Colonic mucosa (tissue), 4 donors: ENCODE results near the gene PRKN. TPM values are rescaled to one million over a fixed set of nuclear protein-coding genes. Genes with fewer than 3 reads are reported as not detected.

Source experiments
- DNase-seq: peaks from one replicate; pipeline ENCODE4 v3.0.0-alpha.2; 2020
- H3K27ac ChIP-seq: fragments of 200-600 bp; one replicate; pipeline ENCODE4 v1.8.0; 2021
- H3K27me3 ChIP-seq: fragments of 200-600 bp; one replicate; pipeline ENCODE4 v1.8.0; 2021
- H3K36me3 ChIP-seq: fragments of 200-600 bp; one replicate; pipeline ENCODE4 v1.8.0; 2021
- H3K4me1 ChIP-seq: fragments of 200-600 bp; one replicate; pipeline ENCODE4 v1.8.0; 2021; ENCODE audit warnings: mild to moderate bottlenecking
- H3K4me3 ChIP-seq: fragments of 200-600 bp; one replicate; pipeline ENCODE4 v1.8.0; 2021
- H3K9ac ChIP-seq, 2 donors: one replicate each; pipeline ENCODE4 v1.7.0; 2013; ENCODE audit warnings: control low read depth in 2 of 2, low read depth in 2 of 2, low read length in 2 of 2
- H3K9me3 ChIP-seq: fragments of 200-600 bp; one replicate; pipeline ENCODE4 v1.8.0; 2021
- intact Hi-C: fragments of 100-400 bp; cut with DNase I; formaldehyde crosslinking; loops from one replicate; pipeline ENCODE4 v1.14.1; 2022
- total RNA-seq, 2 donors: library from RNA; stranded (reverse); fragmentation: NEBNext Ultra II Directional in 1 of 2; extraction: Animal tissue kit (Norgen Biotek cat#: 25700) in 1 of 2; gene quantifications; one replicate each; pipeline ENCODE4 v1.2.1, GENCODE V29; 2021
- TF ChIP-seq, protein P1 (sequence below): fragments of 200-600 bp; IDR thresholded peaks from one replicate; pipeline ENCODE4 v1.8.0; 2022; ENCODE audit warnings: antibody characterized with exemption, mild to moderate bottlenecking
- donor health status: healthy.
- donor health status: DM: no; HTN: no; CAD: no.
- donor health status: DM: no; HTN: no; CAD: no.

PRKN gene
- total RNA-seq, 2 donors from 2014 or later: 3.7 to 8.1 TPM

DNA sequence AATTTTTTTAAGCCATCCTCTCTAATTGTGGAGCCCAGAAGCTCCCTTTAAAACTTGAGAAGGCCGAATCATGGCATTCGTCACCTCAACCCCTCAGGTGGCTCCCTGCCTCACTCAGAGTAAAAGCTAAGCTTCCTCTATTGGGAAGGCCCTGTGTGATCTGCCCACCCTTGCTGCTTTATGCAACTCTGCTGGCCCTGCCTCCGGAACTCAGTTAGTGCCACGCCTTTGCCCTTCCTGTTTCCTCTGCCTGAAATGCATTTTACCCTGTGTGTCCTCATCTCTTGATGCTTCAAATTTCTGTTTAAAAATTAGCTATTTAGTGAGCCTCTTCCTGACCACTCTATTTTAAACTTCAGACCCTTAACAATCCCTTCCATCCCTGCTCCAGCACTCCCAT, 5.9 kb upstream of the PRKN start:
- H3K27ac ChIP-seq: no peak overlapping the region
- TF ChIP-seq, protein P1, sequence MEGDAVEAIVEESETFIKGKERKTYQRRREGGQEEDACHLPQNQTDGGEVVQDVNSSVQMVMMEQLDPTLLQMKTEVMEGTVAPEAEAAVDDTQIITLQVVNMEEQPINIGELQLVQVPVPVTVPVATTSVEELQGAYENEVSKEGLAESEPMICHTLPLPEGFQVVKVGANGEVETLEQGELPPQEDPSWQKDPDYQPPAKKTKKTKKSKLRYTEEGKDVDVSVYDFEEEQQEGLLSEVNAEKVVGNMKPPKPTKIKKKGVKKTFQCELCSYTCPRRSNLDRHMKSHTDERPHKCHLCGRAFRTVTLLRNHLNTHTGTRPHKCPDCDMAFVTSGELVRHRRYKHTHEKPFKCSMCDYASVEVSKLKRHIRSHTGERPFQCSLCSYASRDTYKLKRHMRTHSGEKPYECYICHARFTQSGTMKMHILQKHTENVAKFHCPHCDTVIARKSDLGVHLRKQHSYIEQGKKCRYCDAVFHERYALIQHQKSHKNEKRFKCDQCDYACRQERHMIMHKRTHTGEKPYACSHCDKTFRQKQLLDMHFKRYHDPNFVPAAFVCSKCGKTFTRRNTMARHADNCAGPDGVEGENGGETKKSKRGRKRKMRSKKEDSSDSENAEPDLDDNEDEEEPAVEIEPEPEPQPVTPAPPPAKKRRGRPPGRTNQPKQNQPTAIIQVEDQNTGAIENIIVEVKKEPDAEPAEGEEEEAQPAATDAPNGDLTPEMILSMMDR: no peak
- H3K36me3 ChIP-seq: no peaks in the 10 kb centered on the region
- H3K9ac ChIP-seq: no peak overlapping the region
- no peak overlapping the region for H3K4me3 ChIP-seq
- no peaks in the 10 kb centered on the region for H3K9me3 ChIP-seq
- no peak for DNase-seq
- H3K4me1 ChIP-seq: no peaks in the 10 kb centered on the region
- no peaks in the 10 kb centered on the region for H3K27me3 ChIP-seq
- intact Hi-C loops: no loop called here

DNA sequence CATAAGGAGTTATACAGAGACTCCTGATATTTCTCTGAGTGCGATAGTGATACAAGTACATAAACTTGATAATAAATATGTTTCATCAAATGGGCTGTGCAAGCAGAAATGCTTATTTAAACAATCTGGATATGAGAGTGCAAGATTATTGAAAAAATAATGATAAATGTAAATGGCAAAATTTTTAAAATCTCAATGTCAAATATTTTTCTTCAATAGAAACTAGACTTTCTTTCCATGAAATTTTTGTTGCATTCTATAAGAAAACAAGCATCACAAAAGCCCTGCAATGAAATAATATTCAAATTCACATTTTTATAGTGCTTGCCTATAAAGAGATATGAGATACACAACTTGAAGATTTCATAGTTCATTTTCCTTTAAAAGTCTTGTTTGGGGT, 2.9 kb upstream of the PRKN start:
- Histone ChIP-seq H3K36me3 (no peaks in the 10 kb centered on the region), H3K4me3 (no peak overlapping the region), H3K9me3 (no peaks in the 10 kb centered on the region), H3K9ac (no peak overlapping the region), H3K27ac (no peak overlapping the region), H3K4me1 (peaks cover 4% of the 10 kb centered on the region), H3K27me3 (no peaks in the 10 kb centered on the region)
- intact Hi-C loops: no loop called here
- no peak for DNase-seq
- TF ChIP-seq, protein P1: no peak

DNA sequence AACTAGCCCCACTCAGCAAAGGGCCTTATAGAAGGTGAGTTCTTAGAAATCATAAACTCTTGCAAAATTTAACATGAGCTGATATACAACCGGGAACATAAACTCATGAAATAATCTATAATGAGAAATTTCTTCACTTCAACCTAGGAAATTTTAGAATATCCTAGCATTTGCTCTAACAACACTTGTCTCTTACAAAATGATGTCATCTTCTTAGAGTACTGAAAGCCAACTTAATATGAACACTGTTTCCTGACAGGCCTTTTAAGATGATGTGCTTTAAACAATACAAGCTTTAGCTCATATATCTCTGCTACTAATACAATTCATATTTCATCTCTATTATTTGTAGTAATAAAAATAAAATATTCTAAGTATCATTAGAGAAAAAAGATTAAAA, 1.1 kb upstream of the PRKN start:
- Histone ChIP-seq H3K9ac (no peak overlapping the region), H3K36me3 (no peaks in the 10 kb centered on the region), H3K9me3 (no peaks in the 10 kb centered on the region), H3K27me3 (no peaks in the 10 kb centered on the region), H3K4me1 (peaks cover 15% of the 10 kb centered on the region), H3K27ac (no peak overlapping the region), H3K4me3 (no peak overlapping the region)
- TF ChIP-seq, protein P1: no peak
- DNase-seq: no peak
- intact Hi-C loops: no loop called here

DNA sequence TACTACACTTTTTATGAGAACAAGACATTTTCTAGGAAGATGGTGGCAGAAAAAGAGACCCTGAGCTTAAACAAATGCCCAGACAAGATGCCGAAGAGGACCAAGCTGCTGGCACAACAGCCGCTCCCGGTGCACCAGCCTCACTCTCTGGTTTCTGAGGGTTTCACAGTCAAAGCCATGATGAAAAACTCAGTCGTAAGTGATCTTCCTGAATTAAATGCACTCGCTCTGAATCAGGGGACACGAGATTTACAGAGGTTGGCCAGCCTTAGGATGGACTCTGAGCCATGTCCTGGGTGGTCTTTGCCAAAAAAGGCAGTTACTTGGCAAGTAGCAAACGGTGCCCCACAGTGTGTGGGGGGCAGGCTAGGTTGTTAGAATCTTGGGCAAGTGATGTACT, 631 bp upstream of the PRKN start:
- no peak for DNase-seq
- intact Hi-C loops: no loop called here
- peaks cover 15% of the 10 kb centered on the region for H3K4me1 ChIP-seq
- H3K9me3 ChIP-seq: no peaks in the 10 kb centered on the region
- no peak overlapping the region for H3K27ac ChIP-seq
- H3K36me3 ChIP-seq: no peaks in the 10 kb centered on the region
- H3K9ac ChIP-seq: peak overlapping the region in 1 of 2 donors; percentile 79
- no peaks in the 10 kb centered on the region for H3K27me3 ChIP-seq
- H3K4me3 ChIP-seq: peak overlapping the region; percentile 87
- TF ChIP-seq, protein P1: no peak

DNA sequence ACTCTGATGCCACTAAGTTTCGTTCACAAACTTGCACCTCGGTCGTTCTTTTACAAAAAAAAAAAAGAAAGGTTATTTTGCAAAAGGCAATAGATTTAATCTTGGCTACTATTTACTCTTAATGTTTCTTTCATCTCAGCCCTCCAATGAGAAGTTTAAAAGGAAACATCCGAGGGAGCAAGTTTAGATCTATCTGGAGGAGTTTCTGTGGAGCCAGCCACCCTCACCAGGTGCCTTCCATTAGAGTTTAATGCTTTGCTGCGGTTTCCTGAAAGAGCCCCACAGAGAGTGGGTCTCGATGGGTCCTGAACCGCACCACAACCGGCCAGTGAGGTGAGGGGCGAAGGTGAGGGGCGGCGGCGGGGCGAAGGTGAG, 632 bp downstream of the PRKN start:
- Histone ChIP-seq H3K9ac (peak overlapping the region; percentile 79 to 90), H3K27ac (peak overlapping the region; percentile 81), H3K27me3 (no peaks in the 10 kb centered on the region), H3K36me3 (no peaks in the 10 kb centered on the region), H3K9me3 (no peaks in the 10 kb centered on the region), H3K4me3 (peak overlapping the region; percentile 87), H3K4me1 (peaks cover 15% of the 10 kb centered on the region)
- intact Hi-C loops: no loop called here
- TF ChIP-seq, protein P1: no peak
- DNase-seq: peak; percentile 23

DNA sequence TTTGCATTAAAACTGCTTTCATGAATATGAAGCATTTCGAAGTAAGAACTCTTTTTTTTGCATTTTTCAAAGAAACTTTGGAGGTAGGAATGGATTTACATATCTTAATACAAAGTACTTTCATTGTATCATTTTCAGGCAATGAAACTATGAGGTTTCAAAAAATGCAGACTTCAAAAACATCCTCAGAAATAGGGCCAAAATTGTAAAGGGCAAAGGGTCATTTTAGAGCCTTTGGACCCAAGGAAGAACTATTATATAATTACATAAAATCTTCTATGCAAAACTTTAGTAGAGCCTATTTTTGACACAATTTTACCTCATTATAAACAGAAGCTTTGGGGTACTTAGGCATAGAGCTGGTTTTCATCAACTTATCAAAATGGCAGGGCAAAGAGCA, 4.9 kb downstream of the PRKN start:
- Histone ChIP-seq H3K4me1 (peaks cover 15% of the 10 kb centered on the region), H3K27ac (no peak overlapping the region), H3K9me3 (no peaks in the 10 kb centered on the region), H3K27me3 (no peaks in the 10 kb centered on the region), H3K9ac (no peak overlapping the region), H3K4me3 (no peak overlapping the region), H3K36me3 (no peaks in the 10 kb centered on the region)
- intact Hi-C loops: no loop called here
- DNase-seq: no peak
- TF ChIP-seq, protein P1: no peak
